ENCODE data around the gene ADCY7. TPM values are rescaled to one million over a fixed set of nuclear protein-coding genes. Genes with fewer than 3 reads are reported as not detected.

Gene ADCY7
- total and polyA plus RNA-seq, 12 donors = 2.8 to 44.4 (median 17.5) TPM

GRCh38 chr16:50244140-50244503 lies 22.2 kb upstream of the ADCY7 start:
- 47 to 58% (median 57%) methylated on average over 6 to 9 of the region's 9 CpGs for WGBS, 4 donors
- Histone ChIP-seq H3K27ac (no peak overlapping the region), H3K9me3 (replicated peaks in 1 of 3) (no peaks in the 10 kb centered on the region), H3K4me3 (no peak overlapping the region), H3K4me1 (replicated peaks in 1 of 2) (peaks cover 14 to 20% of the 10 kb centered on the region in 2 donors), H3K27me3 (no peaks in the 10 kb centered on the region), H3K36me3 (replicated peaks in 1 of 2) (no peaks in the 10 kb centered on the region)
- TF ChIP-seq POLR2A (IDR thresholded peaks at IDR 0.05) (no peak), CTCF (IDR thresholded peaks at IDR 0.05) (no peak)
- intact Hi-C loops (cut with DNase I) = loop anchor here in 1 of 2 donors (10.0 kb wide), 1 partner anchor 111 kb away; no protein-coding TSS in a partner anchor
- DNase-seq = peak in 2 of 7 donors; percentile 45 to 60

DNA sequence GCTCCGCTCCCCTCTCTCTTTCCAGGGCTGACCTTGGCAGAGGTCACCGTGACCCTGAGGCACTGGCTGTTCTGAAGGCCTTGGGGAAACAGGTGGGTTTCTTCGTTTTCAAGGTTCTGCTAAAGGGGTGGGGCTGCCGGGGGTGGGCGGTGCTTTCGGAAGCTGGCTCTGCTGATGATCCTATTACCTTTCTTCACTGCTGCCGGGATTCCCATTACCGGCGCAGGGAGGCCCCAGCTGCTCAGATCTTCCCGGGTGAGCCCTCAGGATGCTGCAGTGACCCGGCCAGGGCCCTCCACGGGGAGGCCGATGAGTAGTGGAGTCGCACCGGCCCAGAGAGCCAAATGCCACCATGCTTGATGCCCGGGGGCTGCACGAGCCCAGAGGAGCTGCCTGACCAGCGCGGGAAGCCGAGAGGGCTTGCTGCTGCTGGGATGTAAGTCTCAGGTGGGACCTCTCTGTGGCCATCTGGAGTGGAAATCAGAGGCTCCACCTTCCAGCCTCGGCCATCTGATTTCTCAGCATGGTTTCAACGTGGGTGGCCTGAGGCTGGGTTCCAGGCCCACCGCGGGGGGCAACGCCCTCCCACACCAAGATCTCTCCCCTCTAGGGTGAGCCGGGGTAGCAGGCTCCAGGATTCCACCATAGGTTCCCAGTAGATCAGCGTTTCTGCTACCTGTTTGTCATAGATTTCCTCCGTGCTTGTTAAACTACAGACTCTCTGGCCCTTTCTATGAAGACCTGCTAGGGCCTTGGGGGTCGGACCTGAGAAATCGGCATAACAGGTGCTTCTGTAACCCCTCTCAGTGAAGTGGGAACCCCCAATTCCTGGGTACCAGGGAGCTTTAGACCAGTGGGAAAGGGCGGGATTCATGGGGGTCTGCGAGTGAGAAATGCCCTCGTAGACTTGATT lies 21.6 kb upstream of the ADCY7 start:
- H3K36me3 ChIP-seq (replicated peaks in 1 of 2) = no peaks in the 10 kb centered on the region
- TF ChIP-seq POLR2A (IDR thresholded peaks at IDR 0.05) = no peak
- no peak for TF ChIP-seq CTCF (IDR thresholded peaks at IDR 0.05)
- H3K27ac ChIP-seq = no peak overlapping the region
- H3K9me3 ChIP-seq (replicated peaks in 1 of 3) = no peaks in the 10 kb centered on the region
- peak in 2 of 7 donors; percentile 45 to 51 for DNase-seq
- no peaks in the 10 kb centered on the region for H3K27me3 ChIP-seq
- peaks cover 14 to 20% of the 10 kb centered on the region in 2 donors for H3K4me1 ChIP-seq (replicated peaks in 1 of 2)
- intact Hi-C loops (cut with DNase I) = loop anchor here in 1 of 2 donors (10.0 kb wide), 1 partner anchor 110 kb away; no protein-coding TSS in a partner anchor
- 29 to 38% (median 30%) methylated on average over 18 to 33 of the region's 33 CpGs for WGBS, 4 donors
- H3K4me3 ChIP-seq = peak overlapping the region in 1 of 4 donors; percentile 68

- Histone ChIP-seq H3K27ac (no peak overlapping the region), H3K4me1 (replicated peaks in 1 of 2) (peaks cover 14 to 20% of the 10 kb centered on the region in 2 donors), H3K27me3 (no peaks in the 10 kb centered on the region), H3K4me3 (peak overlapping the region in 2 of 4 donors; percentile 35 to 68), H3K36me3 (replicated peaks in 1 of 2) (no peaks in the 10 kb centered on the region), H3K9me3 (replicated peaks in 1 of 3) (no peaks in the 10 kb centered on the region)
- intact Hi-C loops (cut with DNase I) = loop anchor here in 1 of 2 donors (10.0 kb wide), 1 partner anchor 109 kb away; no protein-coding TSS in a partner anchor
- peak in 5 of 7 donors; percentile 34 to 62 (median 40) for DNase-seq
- TF ChIP-seq CTCF (IDR thresholded peaks at IDR 0.05) = peak in 2 of 6 experiments; percentile 31 to 34
- TF ChIP-seq POLR2A (IDR thresholded peaks at IDR 0.05) = no peak
- 1 to 13% (median 3%) methylated on average over 11 to 53 of the region's 74 CpGs for WGBS, 4 donors
These were observed 20.7 kb upstream of the ADCY7 start for GRCh38 chr16:50245417-50246298.
